Activated CD4-positive, alpha-beta T cell treated with anti-CD3 and anti-CD28 coated beads, Interleukin-10, Interleukin-2, amounts not matched to agents 100 ng/mL and 50 ng/mL, durations not matched to agents 16 hours and 8 hours (primary cell): ENCODE data around the gene TTYH3.

Source experiments
- DNase-seq: peaks from one replicate; pipeline ENCODE4 v3.0.0-alpha.2; 2020

TTYH3 gene

GRCh38 chr7:2617325-2617905 lies 14.4 kb upstream of the TTYH3 start:
- no peak for DNase-seq

GRCh38 chr7:2619116-2619515 lies 12.7 kb upstream of the TTYH3 start:
- DNase-seq: no peak

GRCh38 chr7:2621061-2621828 lies 10.5 kb upstream of the TTYH3 start:
- DNase-seq: no peak

GRCh38 chr7:2621948-2622640 lies 9.7 kb upstream of the TTYH3 start:
- no peak for DNase-seq

GRCh38 chr7:2622869-2623697 lies 8.7 kb upstream of the TTYH3 start:
- no peak for DNase-seq

GRCh38 chr7:2623698-2624014 lies 8.1 kb upstream of the TTYH3 start:
- no peak for DNase-seq

- no peak for DNase-seq
These were observed 7.4 kb upstream of the TTYH3 start for GRCh38 chr7:2624293-2624886.

GRCh38 chr7:2626498-2627117 lies 5.2 kb upstream of the TTYH3 start:
- DNase-seq: no peak

GRCh38 chr7:2627258-2628129 lies 4.3 kb upstream of the TTYH3 start:
- no peak for DNase-seq

- no peak for DNase-seq
These were observed 3.7 kb upstream of the TTYH3 start for GRCh38 chr7:2628130-2628482.

- no peak for DNase-seq
These were observed 2.9 kb upstream of the TTYH3 start for GRCh38 chr7:2628891-2629290.

GRCh38 chr7:2629746-2630681 lies 1.8 kb upstream of the TTYH3 start:
- DNase-seq: no peak

- peak; percentile 16 for DNase-seq
These were observed 1.1 kb downstream of the TTYH3 start for GRCh38 chr7:2632733-2633537.

GRCh38 chr7:2633538-2634266 lies 1.9 kb downstream of the TTYH3 start:
- peak; percentile 30 for DNase-seq

GRCh38 chr7:2634267-2635145 lies 2.7 kb downstream of the TTYH3 start:
- DNase-seq: no peak

- no peak for DNase-seq
These were observed 3.4 kb downstream of the TTYH3 start for GRCh38 chr7:2635148-2635668.
